ENCODE data around the gene NAV2.

Gene NAV2

DNA sequence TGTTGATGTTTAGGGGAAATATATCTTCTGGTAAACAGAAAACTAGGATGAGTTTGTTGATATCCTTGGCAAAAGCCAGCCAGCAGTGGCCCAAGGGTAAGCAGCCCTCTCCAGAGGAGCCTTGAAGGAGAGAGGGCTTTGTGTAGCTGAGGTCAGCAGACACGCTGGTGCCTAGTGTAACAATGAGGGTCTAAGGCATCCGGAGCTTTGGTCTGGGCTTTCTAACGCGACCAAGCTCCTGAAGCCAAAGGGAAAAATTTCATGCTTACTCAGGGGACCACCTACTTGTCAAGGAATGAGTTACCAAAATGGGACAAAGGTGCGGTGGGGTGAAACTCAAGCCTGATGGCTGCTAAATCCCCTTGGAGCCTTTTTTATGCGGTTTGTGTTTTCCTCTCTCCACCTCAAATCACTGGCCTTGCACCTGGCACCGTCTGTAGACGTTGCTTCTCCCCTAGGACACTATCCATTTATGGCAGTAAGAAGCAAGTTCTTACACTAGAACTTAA, 312.7 kb downstream of the NAV2 start:
- in situ Hi-C loops (cut with MboI; ENCODE audit: low pct_unique_long_range_greater_than_20kb, low sequenced_read_pairs, unreplicated experiment) = no loop called here
- no peak for TF ChIP-seq CTCF (IDR thresholded peaks at IDR 0.05; ENCODE audit: extremely low read depth, insufficient read depth, missing control alignments)
- DNase-seq (ENCODE audit: low spot score) = no peak

- no peak for DNase-seq (ENCODE audit: low spot score)
- in situ Hi-C loops (cut with MboI; ENCODE audit: low pct_unique_long_range_greater_than_20kb, low sequenced_read_pairs, unreplicated experiment) = no loop called here
- TF ChIP-seq CTCF (IDR thresholded peaks at IDR 0.05; ENCODE audit: extremely low read depth, insufficient read depth, missing control alignments) = no peak
These were observed 314.3 kb downstream of the NAV2 start for GRCh38 chr11:20026629-20027555.

GRCh38 chr11:20027556-20028013, 314.9 kb downstream of the NAV2 start:
- in situ Hi-C loops (cut with MboI; ENCODE audit: low pct_unique_long_range_greater_than_20kb, low sequenced_read_pairs, unreplicated experiment) = no loop called here
- no peak for TF ChIP-seq CTCF (IDR thresholded peaks at IDR 0.05; ENCODE audit: extremely low read depth, insufficient read depth, missing control alignments)
- DNase-seq (ENCODE audit: low spot score) = no peak

- in situ Hi-C loops (cut with MboI; ENCODE audit: low pct_unique_long_range_greater_than_20kb, low sequenced_read_pairs, unreplicated experiment) = no loop called here
- DNase-seq (ENCODE audit: low spot score) = no peak
- no peak for TF ChIP-seq CTCF (IDR thresholded peaks at IDR 0.05; ENCODE audit: extremely low read depth, insufficient read depth, missing control alignments)
These were observed 316.6 kb downstream of the NAV2 start for GRCh38 chr11:20029193-20029592.

DNA sequence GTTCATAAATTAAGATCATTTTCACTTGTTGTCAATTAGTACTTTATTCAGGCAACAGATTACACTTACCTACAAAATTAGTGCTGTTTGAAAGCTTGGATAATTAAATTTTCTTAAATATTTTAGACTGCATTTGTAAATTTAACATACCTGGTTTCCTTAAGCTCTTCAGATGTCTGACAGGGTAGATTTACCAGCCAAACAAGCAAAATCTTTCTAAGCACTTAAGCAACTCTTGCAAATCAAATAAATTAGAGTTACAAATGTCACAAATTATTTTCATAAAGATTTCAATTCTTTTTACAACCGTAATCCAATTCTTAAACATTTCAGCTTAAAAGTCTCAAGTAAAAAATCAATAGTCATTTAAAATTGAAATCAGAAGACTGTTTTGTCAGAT, 317.8 kb downstream of the NAV2 start:
- no peak for TF ChIP-seq CTCF (IDR thresholded peaks at IDR 0.05; ENCODE audit: extremely low read depth, insufficient read depth, missing control alignments)
- in situ Hi-C loops (cut with MboI; ENCODE audit: low pct_unique_long_range_greater_than_20kb, low sequenced_read_pairs, unreplicated experiment) = no loop called here
- no peak for DNase-seq (ENCODE audit: low spot score)

DNA sequence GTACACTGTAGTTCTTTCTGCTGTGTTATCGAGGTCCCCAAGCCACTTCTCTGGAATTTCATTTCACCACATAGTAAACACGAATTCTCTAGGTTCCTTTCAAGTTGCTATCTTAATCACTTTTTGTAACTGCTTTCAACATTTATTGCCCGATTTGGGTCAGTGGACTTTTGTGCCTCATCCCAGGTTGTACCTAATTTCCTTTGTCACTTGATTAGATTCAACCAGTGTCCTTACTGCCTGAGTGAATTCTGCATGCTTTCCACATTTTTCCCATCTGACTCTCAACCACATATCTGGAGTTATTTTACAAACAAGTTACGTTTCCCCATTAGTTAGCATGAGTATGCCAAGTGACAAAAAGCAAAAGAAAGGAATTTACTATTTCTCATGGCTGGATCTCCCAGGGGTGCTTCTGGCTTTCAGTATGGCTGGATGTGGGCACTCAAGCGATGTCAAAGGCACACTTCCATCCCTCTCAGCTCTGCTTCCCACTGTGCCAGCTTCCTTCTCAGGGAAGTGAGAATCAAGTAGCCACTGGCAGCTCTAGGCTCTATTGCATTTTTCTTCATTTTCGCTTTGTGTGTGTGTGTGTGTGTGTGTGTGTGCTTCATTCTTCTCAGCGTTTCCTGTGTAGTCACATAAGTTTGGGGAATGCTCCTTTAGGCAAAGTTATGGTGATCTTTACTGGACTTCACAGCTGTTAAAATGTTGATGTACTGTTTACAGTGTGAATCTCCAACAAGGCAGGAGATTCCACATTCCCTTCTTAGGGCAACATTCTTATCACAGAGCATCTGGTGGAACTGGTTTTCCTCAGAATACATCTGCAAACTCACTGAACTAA, 318.7 kb downstream of the NAV2 start:
- no peak for TF ChIP-seq CTCF (IDR thresholded peaks at IDR 0.05; ENCODE audit: extremely low read depth, insufficient read depth, missing control alignments)
- no peak for DNase-seq (ENCODE audit: low spot score)
- in situ Hi-C loops (cut with MboI; ENCODE audit: low pct_unique_long_range_greater_than_20kb, low sequenced_read_pairs, unreplicated experiment) = no loop called here

Measured in GM13977 (cell line).